Suprapubic skin (tissue), 4 donors: ENCODE results near the gene YWHAB. TPM values are rescaled to one million over a fixed set of nuclear protein-coding genes. Genes with fewer than 3 reads are reported as not detected.

Source experiments
- DNase-seq, 2 donors: peaks; one replicate each; pipeline ENCODE4 v3.0.0-alpha.2; 2019; ENCODE audit warnings: low spot score in 2 of 2
- H3K27ac ChIP-seq: fragments of 200-600 bp; sonication (generic); one replicate; pipeline ENCODE4 v1.5.1; 2019
- H3K27me3 ChIP-seq: fragments of 200-600 bp; sonication (generic); one replicate; pipeline ENCODE4 v1.5.1; 2019
- H3K36me3 ChIP-seq: fragments of 200-600 bp; sonication (generic); one replicate; pipeline ENCODE4 v1.5.1; 2019
- H3K4me1 ChIP-seq: fragments of 200-600 bp; sonication (generic); one replicate; pipeline ENCODE4 v1.5.1; 2019
- H3K4me3 ChIP-seq: fragments of 200-600 bp; sonication (generic); one replicate; pipeline ENCODE4 v1.5.1; 2019; ENCODE audit warnings: mild to moderate bottlenecking
- H3K9me3 ChIP-seq: fragments of 200-600 bp; sonication (generic); one replicate; pipeline ENCODE4 v1.5.1; 2019
- EP300 ChIP-seq: sonication (generic); formaldehyde crosslinking; IDR thresholded peaks from one replicate; pipeline ENCODE4 v1.6.1; 2017; ENCODE audit warnings: antibody characterized with exemption
- POLR2A ChIP-seq, 2 donors: fragments of 450-650 bp; IDR thresholded peaks; one replicate each; pipeline ENCODE4 v1.6.1; 2017; ENCODE audit warnings: antibody characterized with exemption in 2 of 2, mild to moderate bottlenecking in 2 of 2, moderate library complexity in 2 of 2
- POLR2AphosphoS5 ChIP-seq, 3 donors: sonication (generic); formaldehyde crosslinking; IDR thresholded peaks; one replicate each; pipeline ENCODE4 v1.6.1; 2017; ENCODE audit warnings: antibody characterized with exemption in 3 of 3
- whole genome bisulfite sequencing: methylation state at CpG from one replicate; pipeline ENCODE4 v1.1.5; 2018; 5-methylcytosine and 5-hydroxymethylcytosine counted together
- total RNA-seq, 4 donors: library from RNA; depleted of rRNA; stranded (reverse); fragments of >200 nt; gene quantifications; one replicate each; pipeline ENCODE4 v1.1.0, GENCODE V29; 2016
- TF ChIP-seq, protein P1 (sequence below), 2 donors: fragments of 200-600 bp in 1 of 2; fragments of 450-650 bp in 1 of 2; sonication (generic) in 1 of 2; IDR thresholded peaks; one replicate each; pipeline ENCODE4 v1.5.1; 2016 to 2019; ENCODE audit warnings: antibody characterized with exemption in 2 of 2, mild to moderate bottlenecking in 1 of 2, moderate library complexity in 1 of 2

Gene YWHAB
- total RNA-seq, 4 donors from 2014 or later: 79.7 to 135 (median 129) TPM

DNA sequence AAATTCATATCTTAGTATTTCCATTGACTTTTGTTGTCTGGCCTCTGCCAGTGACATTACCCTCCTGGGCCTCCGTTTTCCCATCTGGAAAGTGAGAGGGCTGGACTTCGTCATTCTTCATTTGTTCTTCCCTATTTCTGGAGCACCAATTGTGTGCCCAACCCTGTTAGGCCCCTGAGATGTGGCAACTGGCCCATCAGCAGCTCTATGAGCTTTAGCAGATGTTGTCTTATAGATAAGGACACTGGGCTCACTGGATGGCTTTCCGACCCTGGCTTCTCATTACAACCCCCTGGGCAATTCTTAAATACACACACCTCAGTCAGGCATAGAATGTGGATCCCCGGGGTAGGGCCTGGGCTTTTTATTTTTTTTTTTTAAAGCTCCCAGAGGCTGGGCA lies 39.0 kb downstream of the YWHAB start:
- H3K27me3 ChIP-seq: no peaks in the 10 kb centered on the region
- 53% methylated on average over 4 of the region's 4 CpGs for whole genome bisulfite sequencing
- no peak overlapping the region for H3K27ac ChIP-seq
- TF ChIP-seq, protein P1, sequence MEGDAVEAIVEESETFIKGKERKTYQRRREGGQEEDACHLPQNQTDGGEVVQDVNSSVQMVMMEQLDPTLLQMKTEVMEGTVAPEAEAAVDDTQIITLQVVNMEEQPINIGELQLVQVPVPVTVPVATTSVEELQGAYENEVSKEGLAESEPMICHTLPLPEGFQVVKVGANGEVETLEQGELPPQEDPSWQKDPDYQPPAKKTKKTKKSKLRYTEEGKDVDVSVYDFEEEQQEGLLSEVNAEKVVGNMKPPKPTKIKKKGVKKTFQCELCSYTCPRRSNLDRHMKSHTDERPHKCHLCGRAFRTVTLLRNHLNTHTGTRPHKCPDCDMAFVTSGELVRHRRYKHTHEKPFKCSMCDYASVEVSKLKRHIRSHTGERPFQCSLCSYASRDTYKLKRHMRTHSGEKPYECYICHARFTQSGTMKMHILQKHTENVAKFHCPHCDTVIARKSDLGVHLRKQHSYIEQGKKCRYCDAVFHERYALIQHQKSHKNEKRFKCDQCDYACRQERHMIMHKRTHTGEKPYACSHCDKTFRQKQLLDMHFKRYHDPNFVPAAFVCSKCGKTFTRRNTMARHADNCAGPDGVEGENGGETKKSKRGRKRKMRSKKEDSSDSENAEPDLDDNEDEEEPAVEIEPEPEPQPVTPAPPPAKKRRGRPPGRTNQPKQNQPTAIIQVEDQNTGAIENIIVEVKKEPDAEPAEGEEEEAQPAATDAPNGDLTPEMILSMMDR (IDR thresholded peaks at IDR 0.05): no peak
- TF ChIP-seq POLR2A (IDR thresholded peaks at IDR 0.05): no peak
- TF ChIP-seq POLR2AphosphoS5 (IDR thresholded peaks at IDR 0.05): no peak
- no peak for TF ChIP-seq EP300
- no peaks in the 10 kb centered on the region for H3K36me3 ChIP-seq
- H3K9me3 ChIP-seq: no peaks in the 10 kb centered on the region
- no peaks in the 10 kb centered on the region for H3K4me1 ChIP-seq
- no peak for DNase-seq
- H3K4me3 ChIP-seq: no peak overlapping the region

DNA sequence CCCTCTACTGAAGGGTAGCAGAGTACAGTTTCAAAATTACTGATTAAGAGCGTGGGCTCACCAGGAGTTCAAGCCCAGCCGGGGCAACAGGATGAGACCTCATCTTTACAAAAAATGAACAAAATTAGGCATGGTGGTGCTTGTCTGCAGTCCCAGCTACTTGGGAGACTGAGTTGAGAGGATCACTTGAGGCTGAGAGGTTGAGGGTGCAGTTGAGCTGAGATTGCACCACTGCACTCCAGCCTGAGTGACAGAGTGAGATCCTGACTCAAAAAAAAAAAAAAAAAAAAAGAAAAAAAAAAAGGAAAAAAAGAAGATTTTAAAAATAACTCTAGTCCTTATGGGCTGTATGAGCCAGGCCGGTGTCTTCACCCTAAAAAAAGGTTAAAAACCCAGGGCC lies 43.1 kb downstream of the YWHAB start:
- H3K9me3 ChIP-seq: no peaks in the 10 kb centered on the region
- TF ChIP-seq, protein P1 (IDR thresholded peaks at IDR 0.05): no peak
- TF ChIP-seq POLR2A (IDR thresholded peaks at IDR 0.05): no peak
- TF ChIP-seq POLR2AphosphoS5 (IDR thresholded peaks at IDR 0.05): no peak
- TF ChIP-seq EP300: no peak
- no peak overlapping the region for H3K4me3 ChIP-seq
- no peak overlapping the region for H3K27ac ChIP-seq
- 81% methylated on average over 3 of the region's 3 CpGs for WGBS
- peak in 1 of 2 donors; percentile 8 for DNase-seq
- H3K4me1 ChIP-seq: no peaks in the 10 kb centered on the region
- peaks cover 12% of the 10 kb centered on the region for H3K36me3 ChIP-seq
- no peaks in the 10 kb centered on the region for H3K27me3 ChIP-seq

DNA sequence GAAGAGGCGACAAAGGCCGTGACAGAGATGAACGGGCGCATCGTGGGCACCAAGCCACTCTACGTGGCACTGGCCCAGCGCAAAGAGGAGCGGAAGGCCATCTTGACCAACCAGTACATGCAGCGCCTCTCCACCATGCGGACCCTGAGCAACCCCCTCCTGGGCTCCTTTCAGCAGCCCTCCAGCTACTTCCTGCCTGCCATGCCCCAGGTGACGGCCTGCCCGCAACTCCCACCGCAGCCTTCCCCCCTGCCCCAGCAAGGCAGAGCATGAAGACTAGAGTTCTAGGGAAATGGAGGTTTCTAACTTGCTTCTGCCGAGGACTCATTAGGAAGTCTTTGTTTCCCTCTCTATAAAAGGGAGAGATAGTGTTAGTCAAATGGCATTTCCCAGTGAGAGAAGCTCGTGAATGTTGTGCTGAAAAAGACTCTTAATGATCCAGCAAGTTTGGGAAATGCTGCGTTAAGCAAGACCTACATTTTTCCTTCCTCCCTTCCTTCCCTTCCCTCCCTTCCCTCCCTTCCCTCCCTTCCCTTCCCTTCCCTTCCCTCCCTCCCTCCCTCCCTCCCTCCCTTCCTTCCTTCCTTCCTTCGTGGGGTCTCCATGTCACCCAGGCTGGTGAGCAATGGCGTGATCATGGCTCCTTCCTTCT lies 45.1 kb downstream of the YWHAB start:
- Histone ChIP-seq H3K4me1 (no peaks in the 10 kb centered on the region), H3K27ac (no peak overlapping the region), H3K4me3 (no peak overlapping the region), H3K36me3 (peaks cover 12% of the 10 kb centered on the region), H3K27me3 (no peaks in the 10 kb centered on the region), H3K9me3 (no peaks in the 10 kb centered on the region)
- TF ChIP-seq POLR2AphosphoS5 (IDR thresholded peaks at IDR 0.05): no peak
- no peak for DNase-seq
- WGBS: 95% methylated on average over 18 of the region's 18 CpGs

DNA sequence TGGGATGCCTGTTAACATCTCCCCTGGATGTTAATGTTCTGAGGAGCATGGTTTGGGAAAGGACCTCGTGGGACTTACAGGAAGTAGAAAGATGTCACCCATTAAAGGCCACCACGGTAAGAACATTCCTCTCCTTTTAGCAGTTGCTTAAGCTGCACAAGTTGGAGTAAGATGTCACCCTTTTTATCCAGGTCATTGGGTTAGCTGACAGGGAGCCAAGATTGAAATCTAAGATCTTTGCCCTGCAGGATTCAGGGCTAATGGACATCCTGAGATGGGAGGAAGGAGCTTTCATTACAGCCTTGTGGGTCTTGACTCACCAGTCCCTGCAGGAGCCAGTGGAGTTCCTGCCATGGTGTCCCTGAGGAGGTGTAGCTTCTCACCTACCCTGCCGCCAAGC lies 46.4 kb downstream of the YWHAB start:
- Histone ChIP-seq H3K27me3 (no peaks in the 10 kb centered on the region), H3K27ac (no peak overlapping the region), H3K36me3 (peaks cover 17% of the 10 kb centered on the region), H3K4me1 (no peaks in the 10 kb centered on the region), H3K9me3 (no peaks in the 10 kb centered on the region), H3K4me3 (no peak overlapping the region)
- no peak for DNase-seq
- no peak for TF ChIP-seq POLR2AphosphoS5 (IDR thresholded peaks at IDR 0.05)
- TF ChIP-seq, protein P1 (IDR thresholded peaks at IDR 0.05): no peak
- TF ChIP-seq POLR2A (IDR thresholded peaks at IDR 0.05): no peak
- TF ChIP-seq EP300: no peak
- WGBS: 84% methylated on average over 3 of the region's 3 CpGs

DNA sequence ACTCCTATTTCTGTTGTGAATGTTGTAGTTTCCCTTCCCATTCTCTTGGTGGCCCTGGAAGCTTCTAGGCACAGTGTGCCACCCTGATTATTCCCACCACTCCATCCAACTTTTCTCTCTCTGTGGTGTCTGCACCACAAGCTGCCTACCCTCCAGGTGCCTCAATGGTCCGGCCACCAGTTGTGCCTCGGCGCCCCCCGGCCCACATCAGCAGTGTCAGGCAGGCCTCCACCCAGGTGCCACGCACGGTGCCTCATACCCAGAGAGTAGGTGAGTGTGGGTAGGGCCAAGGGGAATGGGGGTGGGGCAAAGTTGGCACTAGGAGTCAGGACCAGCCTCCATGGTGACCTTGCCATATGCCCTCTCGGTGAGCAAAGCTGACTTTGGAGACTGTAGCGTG lies 47.4 kb downstream of the YWHAB start:
- 97% methylated on average over 6 of the region's 8 CpGs for WGBS
- Histone ChIP-seq H3K27me3 (no peaks in the 10 kb centered on the region), H3K27ac (no peak overlapping the region), H3K4me1 (no peaks in the 10 kb centered on the region), H3K36me3 (peaks cover 20% of the 10 kb centered on the region), H3K4me3 (no peak overlapping the region), H3K9me3 (no peaks in the 10 kb centered on the region)
- no peak for DNase-seq
- no peak for TF ChIP-seq POLR2AphosphoS5 (IDR thresholded peaks at IDR 0.05)
- no peak for TF ChIP-seq EP300
- TF ChIP-seq POLR2A (IDR thresholded peaks at IDR 0.05): no peak
- TF ChIP-seq, protein P1 (IDR thresholded peaks at IDR 0.05): no peak

DNA sequence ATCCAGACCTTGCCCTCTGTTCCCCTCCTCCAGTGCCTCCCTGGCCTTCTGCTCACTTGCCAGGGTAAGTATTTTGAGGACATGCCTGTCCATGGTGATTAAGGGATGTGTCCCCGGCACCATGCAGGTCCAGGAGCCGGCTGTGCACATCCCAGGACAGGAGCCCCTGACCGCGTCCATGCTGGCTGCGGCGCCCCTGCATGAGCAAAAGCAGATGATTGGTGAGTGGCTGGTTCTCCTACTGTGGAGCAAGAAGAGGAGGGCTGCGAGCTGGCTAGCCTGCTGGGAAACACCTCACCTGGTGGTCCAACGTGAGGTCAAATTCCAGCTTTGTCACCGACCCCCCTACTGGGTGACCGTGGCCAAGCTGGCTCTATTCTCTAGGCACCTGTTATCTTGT lies 51.0 kb downstream of the YWHAB start:
- Histone ChIP-seq H3K27me3 (no peaks in the 10 kb centered on the region), H3K4me1 (no peaks in the 10 kb centered on the region), H3K27ac (no peak overlapping the region), H3K9me3 (no peaks in the 10 kb centered on the region), H3K4me3 (no peak overlapping the region), H3K36me3 (peaks cover 40% of the 10 kb centered on the region)
- no peak for TF ChIP-seq POLR2AphosphoS5 (IDR thresholded peaks at IDR 0.05)
- TF ChIP-seq EP300: no peak
- TF ChIP-seq, protein P1 (IDR thresholded peaks at IDR 0.05): no peak
- TF ChIP-seq POLR2A (IDR thresholded peaks at IDR 0.05): no peak
- WGBS: 98% methylated on average over 10 of the region's 10 CpGs
- DNase-seq: no peak
